ENCODE results near the gene PHC2. TPM values are rescaled to one million over a fixed set of nuclear protein-coding genes. Genes with fewer than 3 reads are reported as not detected.

Gene PHC2
- total and polyA plus RNA-seq, 9 of the 15 experiments (the other 6 are each of a cell fraction or from before 2014, with no cell fraction given) = 3.1 to 67.6 (median 34.6) TPM

DNA sequence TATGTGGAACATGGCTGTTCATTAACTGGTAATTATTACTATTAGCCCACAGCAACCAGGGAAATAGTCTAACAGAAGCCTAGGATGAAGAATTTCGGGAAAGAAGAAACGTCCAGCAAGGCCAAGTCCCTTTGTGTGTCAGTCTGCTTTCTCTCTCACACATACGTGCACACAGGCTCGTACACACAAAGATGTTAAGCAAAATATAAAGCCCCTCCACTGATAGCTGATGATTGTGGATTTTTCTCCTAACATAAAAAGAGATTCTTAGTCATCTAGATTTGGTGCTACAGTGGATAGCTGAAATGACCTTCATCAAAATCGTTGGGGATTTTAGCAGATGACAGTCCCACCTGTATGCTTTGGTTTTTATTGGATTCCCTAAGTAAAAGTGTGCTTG is 67.9 kb downstream of the PHC2 start:
- ChIA-PET CTCF (ENCODE audit: low intra/inter-chr PET ratio) (interaction anchor here (0.6 kb wide), 1 partner anchor 26 kb away, joined by 3 read pairs; no protein-coding TSS in a partner anchor), POLR2A (interaction anchor here (2.2 kb wide), 1 partner anchor 22 kb away, joined by 6 read pairs; no protein-coding TSS in a partner anchor)
- intact Hi-C loops (cut with micrococcal nuclease) = loop anchor here (10.0 kb wide), 1 partner anchor 228 kb away; no protein-coding TSS in a partner anchor

More for the DNA sequence above, 67.9 kb downstream of the PHC2 start:
- no peak for ATAC-seq
- no peak overlapping the region for H2AFZ ChIP-seq (ENCODE audit: low read depth, low read length)
- WGBS (ENCODE audit: insufficient coverage, low coverage, missing lambda C conversion rate) = 56% methylated on average over 5 of the region's 5 CpGs
- H3K9me1 ChIP-seq (ENCODE audit: control insufficient read depth, insufficient read depth, low read length) = no peaks in the 10 kb centered on the region
- no peak overlapping the region for H3K4me2 ChIP-seq (ENCODE audit: insufficient read depth, low read length)
- no TSS peak for BruUV-seq (replicated peaks)
- TF ChIP-seq HNRNPK (IDR thresholded peaks at IDR 0.05; ENCODE audit: low read depth, low read length, poor library complexity, severe bottlenecking) (no peak), BRF1 (IDR thresholded peaks at IDR 0.05; ENCODE audit: borderline replicate concordance, extremely low read depth, insufficient read length) (no peak), IRF2 (CRISPR knock-in tag; IDR thresholded peaks at IDR 0.05) (no peak), CREB3 (tag; conservative IDR thresholded peaks at IDR 0.05; ENCODE audit: low read depth) (no peak), ZNF324 (CRISPR knock-in tag; IDR thresholded peaks at IDR 0.05) (no peak), POLR2AphosphoS2 (IDR thresholded peaks at IDR 0.05; ENCODE audit: low read length) (no peak), ZNF133 (CRISPR knock-in tag; IDR thresholded peaks at IDR 0.05) (no peak), E2F3 (CRISPR knock-in tag; IDR thresholded peaks at IDR 0.05) (no peak), SMC3 (conservative IDR thresholded peaks at IDR 0.05; ENCODE audit: insufficient read depth, low read depth, low read length) (no peak), ELF2 (CRISPR knock-in tag; IDR thresholded peaks at IDR 0.05) (no peak)
- TF ChIP-seq, protein P1, sequence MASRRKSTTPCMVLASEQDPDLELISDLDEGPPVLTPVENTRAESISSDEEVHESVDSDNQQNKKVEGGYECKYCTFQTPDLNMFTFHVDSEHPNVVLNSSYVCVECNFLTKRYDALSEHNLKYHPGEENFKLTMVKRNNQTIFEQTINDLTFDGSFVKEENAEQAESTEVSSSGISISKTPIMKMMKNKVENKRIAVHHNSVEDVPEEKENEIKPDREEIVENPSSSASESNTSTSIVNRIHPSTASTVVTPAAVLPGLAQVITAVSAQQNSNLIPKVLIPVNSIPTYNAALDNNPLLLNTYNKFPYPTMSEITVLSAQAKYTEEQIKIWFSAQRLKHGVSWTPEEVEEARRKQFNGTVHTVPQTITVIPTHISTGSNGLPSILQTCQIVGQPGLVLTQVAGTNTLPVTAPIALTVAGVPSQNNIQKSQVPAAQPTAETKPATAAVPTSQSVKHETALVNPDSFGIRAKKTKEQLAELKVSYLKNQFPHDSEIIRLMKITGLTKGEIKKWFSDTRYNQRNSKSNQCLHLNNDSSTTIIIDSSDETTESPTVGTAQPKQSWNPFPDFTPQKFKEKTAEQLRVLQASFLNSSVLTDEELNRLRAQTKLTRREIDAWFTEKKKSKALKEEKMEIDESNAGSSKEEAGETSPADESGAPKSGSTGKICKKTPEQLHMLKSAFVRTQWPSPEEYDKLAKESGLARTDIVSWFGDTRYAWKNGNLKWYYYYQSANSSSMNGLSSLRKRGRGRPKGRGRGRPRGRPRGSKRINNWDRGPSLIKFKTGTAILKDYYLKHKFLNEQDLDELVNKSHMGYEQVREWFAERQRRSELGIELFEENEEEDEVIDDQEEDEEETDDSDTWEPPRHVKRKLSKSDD (conservative IDR thresholded peaks at IDR 0.05; ENCODE audit: low read length) = no peak
- TF ChIP-seq, protein P2, sequence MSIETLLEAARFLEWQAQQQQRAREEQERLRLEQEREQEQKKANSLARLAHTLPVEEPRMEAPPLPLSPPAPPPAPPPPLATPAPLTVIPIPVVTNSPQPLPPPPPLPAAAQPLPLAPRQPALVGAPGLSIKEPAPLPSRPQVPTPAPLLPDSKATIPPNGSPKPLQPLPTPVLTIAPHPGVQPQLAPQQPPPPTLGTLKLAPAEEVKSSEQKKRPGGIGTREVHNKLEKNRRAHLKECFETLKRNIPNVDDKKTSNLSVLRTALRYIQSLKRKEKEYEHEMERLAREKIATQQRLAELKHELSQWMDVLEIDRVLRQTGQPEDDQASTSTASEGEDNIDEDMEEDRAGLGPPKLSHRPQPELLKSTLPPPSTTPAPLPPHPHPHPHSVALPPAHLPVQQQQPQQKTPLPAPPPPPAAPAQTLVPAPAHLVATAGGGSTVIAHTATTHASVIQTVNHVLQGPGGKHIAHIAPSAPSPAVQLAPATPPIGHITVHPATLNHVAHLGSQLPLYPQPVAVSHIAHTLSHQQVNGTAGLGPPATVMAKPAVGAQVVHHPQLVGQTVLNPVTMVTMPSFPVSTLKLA (conservative IDR thresholded peaks at IDR 0.05) = no peak
- TF ChIP-seq, protein P3, sequence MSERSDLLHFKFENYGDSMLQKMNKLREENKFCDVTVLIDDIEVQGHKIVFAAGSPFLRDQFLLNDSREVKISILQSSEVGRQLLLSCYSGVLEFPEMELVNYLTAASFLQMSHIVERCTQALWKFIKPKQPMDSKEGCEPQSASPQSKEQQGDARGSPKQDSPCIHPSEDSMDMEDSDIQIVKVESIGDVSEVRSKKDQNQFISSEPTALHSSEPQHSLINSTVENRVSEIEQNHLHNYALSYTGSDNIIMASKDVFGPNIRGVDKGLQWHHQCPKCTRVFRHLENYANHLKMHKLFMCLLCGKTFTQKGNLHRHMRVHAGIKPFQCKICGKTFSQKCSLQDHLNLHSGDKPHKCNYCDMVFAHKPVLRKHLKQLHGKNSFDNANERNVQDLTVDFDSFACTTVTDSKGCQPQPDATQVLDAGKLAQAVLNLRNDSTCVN (CRISPR knock-in tag; IDR thresholded peaks at IDR 0.05) = no peak
- H3K4me3 ChIP-seq = no peak overlapping the region
- no peaks in the 10 kb centered on the region for H3K9me3 ChIP-seq (replicated peaks; ENCODE audit: control insufficient read depth, insufficient read depth, low read depth, low read length)
- DNase-seq (ENCODE audit: extremely low read depth in 1 of 4, low spot score in 3 of 4) = no peak
- H3K27ac ChIP-seq (ENCODE audit: extremely low read depth, low read depth, low read length) = no peak overlapping the region
- H3K9ac ChIP-seq (ENCODE audit: insufficient read depth in 1 of 2, low read depth in 2 of 2, low read length in 2 of 2) = no peak overlapping the region
- H3K79me2 ChIP-seq (ENCODE audit: control insufficient read depth, insufficient read depth, low read length) = no peaks in the 10 kb centered on the region
- no peaks in the 10 kb centered on the region for H3K27me3 ChIP-seq (ENCODE audit: control insufficient read depth in 2 of 2, insufficient read depth in 2 of 2, low read length in 2 of 2)
- in situ Hi-C loops (cut with MboI) = no loop called here
- FAIRE-seq = no peak
- peaks cover 24% of the 10 kb centered on the region for H4K20me1 ChIP-seq (replicated peaks; ENCODE audit: control insufficient read depth, insufficient read depth, low read length)
- H3K36me3 ChIP-seq (ENCODE audit: control insufficient read depth, insufficient read depth, low read length) = no peaks in the 10 kb centered on the region
- H3K4me1 ChIP-seq (replicated peaks in 1 of 2; ENCODE audit: control insufficient read depth in 2 of 2, insufficient read depth in 2 of 2, low read length in 2 of 2) = peaks cover 7 to 29% of the 10 kb centered on the region in 2 experiments

All from K562 (cell line).